Uterus (tissue), 4 donors: ENCODE data around the gene HMCN1. TPM values are rescaled to one million over a fixed set of nuclear protein-coding genes. Genes with fewer than 3 reads are reported as not detected.

Experiments used
- DNase-seq, 2 donors: peaks; one replicate each; pipeline ENCODE4 v3.0.0-alpha.2; 2019 to 2020
- H3K27ac ChIP-seq, 2 donors: fragments of 200-600 bp; sonication (generic); 1 replicate in 1 of 2; 2 replicates in 1 of 2; pipeline ENCODE4 v1.5.1; 2016 to 2018
- H3K27me3 ChIP-seq, 2 donors: fragments of 200-600 bp; sonication (generic); one replicate each; pipeline ENCODE4 v1.5.1; 2018 to 2019; ENCODE audit warnings: control low read depth in 1 of 2
- H3K36me3 ChIP-seq, 2 donors: fragments of 200-600 bp; sonication (generic); one replicate each; pipeline ENCODE4 v1.5.1; 2019; ENCODE audit warnings: control low read depth in 1 of 2
- H3K4me1 ChIP-seq, 2 donors: fragments of 200-600 bp; sonication (generic); one replicate each; pipeline ENCODE4 v1.5.1; 2018 to 2019; ENCODE audit warnings: control low read depth in 1 of 2
- H3K4me3 ChIP-seq, 2 donors: fragments of 200-600 bp; sonication (generic); 1 replicate in 1 of 2; 2 replicates in 1 of 2; pipeline ENCODE4 v1.5.1; 2018 to 2019; ENCODE audit warnings: mild to moderate bottlenecking in 1 of 2
- H3K9me3 ChIP-seq, 2 donors: fragments of 200-600 bp; sonication (generic); one replicate each; pipeline ENCODE4 v1.5.1; 2019; ENCODE audit warnings: control low read depth in 1 of 2
- POLR2A ChIP-seq, 2 donors: fragments of 450-650 bp; IDR thresholded peaks; one replicate each; pipeline ENCODE4 v1.6.1; 2016; ENCODE audit warnings: antibody characterized with exemption in 2 of 2, mild to moderate bottlenecking in 1 of 2, moderate library complexity in 1 of 2
- intact Hi-C: fragments of 100-400 bp; cut with DNase I; formaldehyde crosslinking; loops from one replicate; pipeline ENCODE4 v1.15.1; 2023; ENCODE audit warnings: low total_unique reads
- total RNA-seq, 4 donors: library from RNA; depleted of rRNA in 3 of 4; stranded (reverse); fragments of >200 nt in 3 of 4; gene quantifications; one replicate each; pipeline versions ENCODE4 v1.1.0 to v1.2.4, GENCODE V29; 2014 to 2023
- TF ChIP-seq, protein P1 (sequence below), 4 experiments: fragments of 200-600 bp in 2 of 4; fragments of 450-650 bp in 2 of 4; sonication (generic) in 2 of 4; IDR thresholded peaks; one replicate each; pipeline ENCODE4 v1.5.1; 2016 to 2019; ENCODE audit warnings: antibody characterized with exemption in 4 of 4, mild to moderate bottlenecking in 2 of 4, moderate library complexity in 1 of 4
- donor health status: DM: yes; HTN: yes; CAD: no.

Gene HMCN1
- total RNA-seq, 4 donors from 2014 or later = 0.59 to 92.9 (median 5.1) TPM

DNA sequence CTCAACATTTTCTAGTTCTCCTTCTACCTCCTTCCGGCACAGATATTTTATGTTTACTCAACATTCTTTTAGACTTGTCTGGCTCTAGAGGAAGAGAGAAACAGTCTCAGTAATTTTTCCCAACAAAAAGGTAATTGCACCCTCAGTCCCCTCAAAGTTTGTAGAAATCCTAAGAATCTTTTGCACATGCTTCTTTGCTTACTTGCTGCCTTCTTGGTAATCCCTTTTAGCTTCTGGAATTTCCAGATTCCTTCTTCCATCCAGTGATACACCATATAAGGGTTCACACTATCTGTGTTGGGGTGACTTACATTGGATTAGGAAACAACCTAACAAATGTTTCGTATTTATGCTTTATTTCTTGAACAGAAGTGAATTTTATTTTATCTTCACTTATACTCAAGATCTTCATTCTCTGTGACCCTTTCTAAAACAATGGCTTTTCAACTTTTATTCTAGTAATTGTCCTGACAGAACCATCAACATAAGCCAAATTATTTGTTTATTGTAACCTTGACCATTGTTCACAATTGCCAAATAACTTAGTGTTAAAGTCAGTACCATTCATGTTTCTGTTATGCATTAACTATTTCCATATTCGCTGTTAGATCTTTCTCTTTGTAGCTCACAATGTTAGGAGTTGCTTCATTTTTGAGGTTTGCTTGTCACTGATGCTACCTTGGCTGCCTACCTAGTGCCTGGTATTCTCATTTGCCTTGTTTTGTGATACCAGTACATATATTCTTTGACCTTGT, 238.1 kb downstream of the HMCN1 start:
- intact Hi-C loops = no loop called here
- Histone ChIP-seq H3K27ac (no peak overlapping the region), H3K27me3 (no peaks in the 10 kb centered on the region), H3K36me3 (no peaks in the 10 kb centered on the region), H3K4me1 (no peaks in the 10 kb centered on the region), H3K9me3 (no peaks in the 10 kb centered on the region), H3K4me3 (no peak overlapping the region)
- DNase-seq = no peak
- TF ChIP-seq, protein P1, sequence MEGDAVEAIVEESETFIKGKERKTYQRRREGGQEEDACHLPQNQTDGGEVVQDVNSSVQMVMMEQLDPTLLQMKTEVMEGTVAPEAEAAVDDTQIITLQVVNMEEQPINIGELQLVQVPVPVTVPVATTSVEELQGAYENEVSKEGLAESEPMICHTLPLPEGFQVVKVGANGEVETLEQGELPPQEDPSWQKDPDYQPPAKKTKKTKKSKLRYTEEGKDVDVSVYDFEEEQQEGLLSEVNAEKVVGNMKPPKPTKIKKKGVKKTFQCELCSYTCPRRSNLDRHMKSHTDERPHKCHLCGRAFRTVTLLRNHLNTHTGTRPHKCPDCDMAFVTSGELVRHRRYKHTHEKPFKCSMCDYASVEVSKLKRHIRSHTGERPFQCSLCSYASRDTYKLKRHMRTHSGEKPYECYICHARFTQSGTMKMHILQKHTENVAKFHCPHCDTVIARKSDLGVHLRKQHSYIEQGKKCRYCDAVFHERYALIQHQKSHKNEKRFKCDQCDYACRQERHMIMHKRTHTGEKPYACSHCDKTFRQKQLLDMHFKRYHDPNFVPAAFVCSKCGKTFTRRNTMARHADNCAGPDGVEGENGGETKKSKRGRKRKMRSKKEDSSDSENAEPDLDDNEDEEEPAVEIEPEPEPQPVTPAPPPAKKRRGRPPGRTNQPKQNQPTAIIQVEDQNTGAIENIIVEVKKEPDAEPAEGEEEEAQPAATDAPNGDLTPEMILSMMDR (IDR thresholded peaks at IDR 0.05) = no peak
- no peak for TF ChIP-seq POLR2A (IDR thresholded peaks at IDR 0.05)

DNA sequence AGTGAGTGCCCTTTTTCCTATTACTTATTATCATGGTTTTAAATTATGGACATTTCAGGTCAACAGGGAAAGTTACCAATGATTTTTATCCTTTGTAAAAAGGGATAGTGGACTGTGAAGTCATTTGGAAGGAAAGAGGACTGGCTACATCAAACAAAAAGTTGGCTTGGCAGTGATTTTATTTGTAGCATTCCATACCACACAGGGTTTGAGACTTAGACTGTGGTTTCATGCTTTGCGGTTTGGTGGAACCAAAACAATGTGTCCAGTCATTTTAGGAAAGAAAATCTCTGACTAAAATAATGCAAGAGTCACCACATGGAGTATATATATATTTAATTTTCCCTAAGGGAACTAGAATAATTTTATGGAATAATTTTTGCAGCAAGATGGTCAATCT, 239.5 kb downstream of the HMCN1 start:
- TF ChIP-seq, protein P1 (IDR thresholded peaks at IDR 0.05) = no peak
- no peak for TF ChIP-seq POLR2A (IDR thresholded peaks at IDR 0.05)
- H3K9me3 ChIP-seq = no peaks in the 10 kb centered on the region
- H3K27me3 ChIP-seq = no peaks in the 10 kb centered on the region
- H3K4me3 ChIP-seq = no peak overlapping the region
- intact Hi-C loops = no loop called here
- no peaks in the 10 kb centered on the region for H3K4me1 ChIP-seq
- DNase-seq = no peak
- no peak overlapping the region for H3K27ac ChIP-seq
- no peaks in the 10 kb centered on the region for H3K36me3 ChIP-seq

DNA sequence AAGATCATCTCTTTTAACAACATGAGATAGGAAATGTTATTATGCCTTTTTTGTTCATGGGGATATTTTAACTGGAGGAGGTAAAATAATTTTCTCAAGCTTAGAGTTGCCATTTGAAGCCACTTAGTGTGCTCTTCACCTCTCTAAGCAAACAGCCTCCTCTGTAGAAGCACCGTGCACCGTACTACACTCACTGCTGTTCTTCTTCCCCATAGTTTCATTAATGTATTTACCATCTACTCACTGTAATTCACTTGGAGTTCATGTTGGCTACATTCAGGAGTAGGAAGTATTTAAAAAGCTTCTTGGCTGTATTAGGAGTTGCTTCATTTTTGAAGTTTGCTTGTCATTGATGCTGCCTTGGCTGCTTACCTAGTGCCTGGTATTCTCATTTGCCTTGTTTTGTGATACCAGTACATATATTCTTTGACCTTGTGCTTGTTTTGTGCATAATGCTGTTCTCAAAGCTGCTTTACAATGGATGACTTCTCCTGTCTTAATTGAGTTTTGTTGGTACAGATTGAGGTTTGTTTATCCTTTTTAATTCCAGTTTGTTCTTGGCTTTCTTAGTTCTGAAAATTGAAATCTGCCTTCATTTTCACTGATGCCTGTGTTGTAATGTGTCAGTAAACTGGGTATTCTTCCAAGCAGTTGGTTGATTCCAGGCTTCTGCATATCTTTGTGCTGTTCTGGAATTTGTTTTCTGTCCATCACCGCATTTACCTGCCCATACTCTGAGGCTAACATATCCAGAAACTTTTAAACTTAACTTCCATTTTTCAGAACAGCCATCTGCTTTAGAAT, 240.4 kb downstream of the HMCN1 start:
- H3K36me3 ChIP-seq = no peaks in the 10 kb centered on the region
- H3K9me3 ChIP-seq = no peaks in the 10 kb centered on the region
- no peaks in the 10 kb centered on the region for H3K4me1 ChIP-seq
- no peaks in the 10 kb centered on the region for H3K27me3 ChIP-seq
- H3K27ac ChIP-seq = no peak overlapping the region
- TF ChIP-seq, protein P1 (IDR thresholded peaks at IDR 0.05) = no peak
- TF ChIP-seq POLR2A (IDR thresholded peaks at IDR 0.05) = no peak
- no peak overlapping the region for H3K4me3 ChIP-seq
- intact Hi-C loops = no loop called here
- no peak for DNase-seq

DNA sequence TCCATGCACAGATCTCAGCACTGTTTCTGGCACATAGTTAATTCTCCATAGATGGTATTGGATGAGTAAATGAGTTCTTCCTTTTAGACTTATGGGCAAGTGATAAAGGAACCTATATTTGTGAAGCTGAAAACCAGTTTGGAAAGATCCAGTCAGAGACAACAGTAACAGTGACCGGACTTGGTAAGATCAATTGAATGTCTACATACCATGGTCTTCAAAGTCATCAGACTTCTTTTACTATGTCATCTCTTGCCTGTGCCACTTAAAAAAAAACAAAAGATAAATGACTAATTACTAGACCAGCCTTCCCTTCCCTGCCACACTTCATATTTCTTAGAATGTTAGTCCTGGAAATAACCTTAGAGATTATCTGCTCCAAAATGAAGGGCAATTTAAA, 246.7 kb downstream of the HMCN1 start:
- TF ChIP-seq POLR2A (IDR thresholded peaks at IDR 0.05) = no peak
- TF ChIP-seq, protein P1 (IDR thresholded peaks at IDR 0.05) = no peak
- no peak overlapping the region for H3K4me3 ChIP-seq
- no peak for DNase-seq
- H3K27me3 ChIP-seq = no peaks in the 10 kb centered on the region
- no peaks in the 10 kb centered on the region for H3K9me3 ChIP-seq
- H3K36me3 ChIP-seq = no peaks in the 10 kb centered on the region
- intact Hi-C loops = no loop called here
- H3K27ac ChIP-seq = no peak overlapping the region
- no peaks in the 10 kb centered on the region for H3K4me1 ChIP-seq
